ENCODE results near the gene TEKT3.

GRCh38 chr17:15278924-15279477 is 62.4 kb downstream of the TEKT3 start:
- TF ChIP-seq CTCF (IDR thresholded peaks at IDR 0.05 in 4 of 5, conservative IDR thresholded peaks at IDR 0.05 in 1 of 5) (no peak), POLR2A (IDR thresholded peaks at IDR 0.05) (no peak)

Measured in gastrocnemius medialis (tissue), 4 donors.